IMR-90 (cell line): ENCODE data around the gene FNDC10.

ENCODE experiments used
- BHLHE40 ChIP-seq: fragments of 150-350 bp; IDR thresholded peaks from 2 replicates; pipeline ENCODE4 v1.6.1; 2016; ENCODE audit warnings: mild to moderate bottlenecking, low read depth, low read length
- ELK1 ChIP-seq: fragments of 150-350 bp; IDR thresholded peaks from 2 replicates; pipeline ENCODE4 v1.6.1; 2016; ENCODE audit warnings: low read depth, mild to moderate bottlenecking, low read length, moderate library complexity, borderline replicate concordance
- MAFK ChIP-seq: IDR thresholded peaks from 2 replicates; pipeline ENCODE4 v1.6.1; 2012; ENCODE audit warnings: low read depth, low read length, improper control_type of control experiment
- MAZ ChIP-seq: IDR thresholded peaks from 2 replicates; pipeline ENCODE4 v1.6.1; 2012; ENCODE audit warnings: low read depth, mild to moderate bottlenecking, low read length, improper control_type of control experiment, moderate library complexity, borderline replicate concordance
- MXI1 ChIP-seq: IDR thresholded peaks from 2 replicates; pipeline ENCODE4 v1.6.1; 2012; ENCODE audit warnings: low read depth, mild to moderate bottlenecking, low read length, moderate library complexity, borderline replicate concordance
- NFE2L2 ChIP-seq: fragments of 150-350 bp; IDR thresholded peaks from 2 replicates; pipeline ENCODE4 v1.6.1; 2016; ENCODE audit warnings: low read depth, mild to moderate bottlenecking, low read length
- POLR2A ChIP-seq: IDR thresholded peaks from 2 replicates; pipeline ENCODE4 v1.6.1; 2012; ENCODE audit warnings: mild to moderate bottlenecking, low read depth, low read length
- RAD21 ChIP-seq: IDR thresholded peaks from 2 replicates; pipeline ENCODE4 v1.6.1; 2012; ENCODE audit warnings: low read length, improper control_type of control experiment
- RCOR1 ChIP-seq: IDR thresholded peaks from 2 replicates; pipeline ENCODE4 v1.6.1; 2012; ENCODE audit warnings: mild to moderate bottlenecking, low read length, improper control_type of control experiment; ENCODE audit not compliant: insufficient replicate concordance
- RFX5 ChIP-seq: IDR thresholded peaks from 2 replicates; pipeline ENCODE4 v1.8.0; 2012; ENCODE audit warnings: low read depth, mild to moderate bottlenecking, low read length, moderate library complexity
- TF ChIP-seq, protein P1 (sequence below): conservative IDR thresholded peaks from 2 replicates; pipeline ENCODE4 v1.5.1; 2012; ENCODE audit warnings: mild to moderate bottlenecking, low read depth, low read length, improper control_type of control experiment

- TF ChIP-seq POLR2A (no peak), MAFK (no peak), RAD21 (no peak), BHLHE40 (no peak), RCOR1 (no peak), NFE2L2 (no peak), MXI1 (no peak), RFX5 (no peak), ELK1 (no peak), MAZ (no peak)
- TF ChIP-seq, protein P1, sequence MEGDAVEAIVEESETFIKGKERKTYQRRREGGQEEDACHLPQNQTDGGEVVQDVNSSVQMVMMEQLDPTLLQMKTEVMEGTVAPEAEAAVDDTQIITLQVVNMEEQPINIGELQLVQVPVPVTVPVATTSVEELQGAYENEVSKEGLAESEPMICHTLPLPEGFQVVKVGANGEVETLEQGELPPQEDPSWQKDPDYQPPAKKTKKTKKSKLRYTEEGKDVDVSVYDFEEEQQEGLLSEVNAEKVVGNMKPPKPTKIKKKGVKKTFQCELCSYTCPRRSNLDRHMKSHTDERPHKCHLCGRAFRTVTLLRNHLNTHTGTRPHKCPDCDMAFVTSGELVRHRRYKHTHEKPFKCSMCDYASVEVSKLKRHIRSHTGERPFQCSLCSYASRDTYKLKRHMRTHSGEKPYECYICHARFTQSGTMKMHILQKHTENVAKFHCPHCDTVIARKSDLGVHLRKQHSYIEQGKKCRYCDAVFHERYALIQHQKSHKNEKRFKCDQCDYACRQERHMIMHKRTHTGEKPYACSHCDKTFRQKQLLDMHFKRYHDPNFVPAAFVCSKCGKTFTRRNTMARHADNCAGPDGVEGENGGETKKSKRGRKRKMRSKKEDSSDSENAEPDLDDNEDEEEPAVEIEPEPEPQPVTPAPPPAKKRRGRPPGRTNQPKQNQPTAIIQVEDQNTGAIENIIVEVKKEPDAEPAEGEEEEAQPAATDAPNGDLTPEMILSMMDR, result no peak
Measured at GRCh38 chr1:1558591-1558990, 41.3 kb downstream of the FNDC10 start.
